ENCODE measurements around the gene SLC39A7.

DNA sequence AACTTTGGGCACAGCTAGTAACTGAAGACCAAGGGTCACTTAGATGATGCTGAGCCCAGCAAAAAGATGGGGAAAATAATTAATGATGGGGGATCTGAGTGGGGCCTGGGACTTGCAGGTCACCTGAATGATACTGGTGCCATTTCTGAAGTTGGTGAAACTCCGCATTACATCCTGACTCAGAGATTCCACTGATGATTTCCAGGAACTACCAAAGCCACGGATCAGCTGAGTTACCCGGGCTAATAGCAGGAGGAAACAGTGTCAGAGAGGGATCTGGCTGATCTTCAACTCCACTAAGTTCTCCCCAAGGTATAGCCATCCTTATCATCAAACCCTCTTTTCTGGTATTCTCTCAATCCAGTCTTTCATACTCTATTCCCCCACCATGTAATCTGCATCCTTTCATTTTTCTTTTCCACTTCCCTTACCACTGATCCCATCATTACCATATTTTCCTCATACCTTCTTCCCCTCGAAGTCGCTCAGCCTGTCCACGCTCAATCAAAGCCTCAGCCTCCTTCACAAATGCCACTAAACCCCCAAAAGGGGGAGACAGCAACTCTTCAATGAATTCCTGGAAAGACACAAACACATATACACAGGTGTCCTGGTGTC is 50.8 kb downstream of the SLC39A7 start:
- no peak for TF ChIP-seq RARB (CRISPR knock-in tag; IDR thresholded peaks at IDR 0.05)
- TF ChIP-seq ESRRG (CRISPR knock-in tag; IDR thresholded peaks at IDR 0.05), result no peak
- TF ChIP-seq ZC3H10 (CRISPR knock-in tag; IDR thresholded peaks at IDR 0.05), result no peak
